IMR-90 (cell line): ENCODE measurements around the gene ELOVL2. TPM values are rescaled to one million over a fixed set of nuclear protein-coding genes. Genes with fewer than 3 reads are reported as not detected.

ENCODE experiments used
- ATAC-seq: fragments of 200-7000 bp; cut with Tn5 transposase; 2 replicates; pipeline ENCODE4 v1.9.1; 2020; ENCODE audit warnings: low read depth, mild to moderate bottlenecking, moderate library complexity
- BruUV-seq: library from RNA; stranded (reverse); fragments of 400-500 nt; replicated peaks from 2 replicates; lab custom pipeline; 2021; lab: Mats Ljungman, UMichigan
- CTCF ChIA-PET: fragments of 300-600 bp; formaldehyde crosslinking; extraction: SDS; loops from one replicate; lab custom pipeline; 2021; ENCODE audit warnings: antibody characterized with exemption; lab: Yijun Ruan, JAX
- POLR2A ChIA-PET: fragments of 300-600 bp; sonication (Branson Sonifier 250); formaldehyde crosslinking; loops from one replicate; lab custom pipeline; 2022; ENCODE audit warnings: antibody characterized with exemption; ENCODE audit not compliant: unreplicated experiment; lab: Charles Lee
- DNase-seq: peaks from one replicate; pipeline ENCODE4 v3.0.0; 2013
- H2AFZ ChIP-seq: replicated peaks from 2 replicates; pipeline ENCODE3; 2013; ENCODE audit warnings: low read length, mild to moderate bottlenecking; ENCODE audit not compliant: poor library complexity
- H2AK5ac ChIP-seq: 2 replicates; pipeline ENCODE4 v1.6.1; 2013; ENCODE audit warnings: low read depth, low read length, inconsistent platforms
- H2AK9ac ChIP-seq: replicated peaks from 2 replicates; pipeline ENCODE3; 2013; ENCODE audit warnings: mild to moderate bottlenecking, low read depth, low read length, moderate library complexity; ENCODE audit not compliant: poor library complexity
- H2BK120ac ChIP-seq: 2 replicates; pipeline ENCODE4 v1.6.1; 2013; ENCODE audit warnings: low read depth, low read length, inconsistent platforms
- H2BK15ac ChIP-seq: 3 replicates; pipeline ENCODE4 v1.6.1; 2013; ENCODE audit warnings: low read depth, low read length, inconsistent platforms
- H2BK20ac ChIP-seq: 2 replicates; pipeline ENCODE4 v1.6.1; 2013; ENCODE audit warnings: low read depth, mild to moderate bottlenecking, inconsistent platforms, low read length, moderate library complexity
- H2BK5ac ChIP-seq: 2 replicates; pipeline ENCODE4 v1.6.1; 2013; ENCODE audit warnings: mild to moderate bottlenecking, low read depth, low read length, inconsistent platforms; ENCODE audit not compliant: poor library complexity, severe bottlenecking
- H3K14ac ChIP-seq: replicated peaks from 2 replicates; pipeline ENCODE4 v1.6.1; 2013; ENCODE audit warnings: low read depth, low read length, inconsistent platforms
- H3K18ac ChIP-seq: 2 replicates; pipeline ENCODE4 v1.6.1; 2013; ENCODE audit warnings: low read depth, low read length, control low read depth
- H3K23ac ChIP-seq: 2 replicates; pipeline ENCODE4 v1.6.1; 2013; ENCODE audit warnings: low read depth, low read length, inconsistent platforms
- H3K27ac ChIP-seq: 2 replicates; pipeline ENCODE4 v1.5.1; 2013; ENCODE audit warnings: mild to moderate bottlenecking, control low read depth, low read length; ENCODE audit not compliant: insufficient read depth
- H3K27me3 ChIP-seq: 2 replicates; pipeline ENCODE4 v1.6.1; 2013; ENCODE audit warnings: low read length; ENCODE audit not compliant: control insufficient read depth, insufficient read depth
- H3K36me3 ChIP-seq: 2 replicates; pipeline ENCODE4 v1.6.1; 2013; ENCODE audit warnings: low read length, mixed read lengths; ENCODE audit not compliant: control insufficient read depth, insufficient read depth
- H3K4ac ChIP-seq: 2 replicates; pipeline ENCODE4 v1.6.1; 2013; ENCODE audit warnings: low read depth, low read length, inconsistent platforms
- H3K4me1 ChIP-seq: 2 replicates; pipeline ENCODE4 v1.6.1; 2013; ENCODE audit warnings: low read length, mixed read lengths; ENCODE audit not compliant: control insufficient read depth, insufficient read depth
- H3K4me2 ChIP-seq: 2 replicates; pipeline ENCODE4 v1.6.1; 2013; ENCODE audit warnings: low read depth, mild to moderate bottlenecking, control low read depth, low read length, moderate library complexity
- H3K4me3 ChIP-seq: 2 replicates; pipeline ENCODE4 v1.5.1; 2013; ENCODE audit warnings: low read depth, mild to moderate bottlenecking, control low read depth, low read length, moderate library complexity; ENCODE audit not compliant: insufficient read depth
- H3K56ac ChIP-seq: 2 replicates; pipeline ENCODE4 v1.6.1; 2013; ENCODE audit warnings: low read length, inconsistent platforms; ENCODE audit not compliant: insufficient read depth; ENCODE audit errors: extremely low read depth
- H3K79me1 ChIP-seq, 2 experiments: 2 replicates each; pipeline ENCODE4 v1.6.1; 2013; ENCODE audit warnings: low read length in 2 of 2, inconsistent platforms in 1 of 2, low read depth in 1 of 2
- H3K9ac ChIP-seq: 2 replicates; pipeline ENCODE4 v1.6.1; 2013; ENCODE audit warnings: low read depth, low read length, control low read depth
- H3K9me1 ChIP-seq: 2 replicates; pipeline ENCODE4 v1.6.1; 2013; ENCODE audit warnings: low read length, inconsistent platforms; ENCODE audit not compliant: insufficient read depth
- H3K9me3 ChIP-seq: 2 replicates; pipeline ENCODE4 v1.6.1; 2013; ENCODE audit warnings: low read length; ENCODE audit not compliant: control insufficient read depth, insufficient read depth
- H4K20me1 ChIP-seq: 2 replicates; pipeline ENCODE4 v1.6.1; 2013; ENCODE audit warnings: low read length, inconsistent platforms; ENCODE audit not compliant: insufficient read depth
- H4K5ac ChIP-seq: 2 replicates; pipeline ENCODE4 v1.6.1; 2013; ENCODE audit warnings: mild to moderate bottlenecking, low read depth, low read length, control low read depth
- H4K8ac ChIP-seq, 2 experiments: 2 replicates each; pipeline ENCODE4 v1.6.1; 2013; ENCODE audit warnings: low read depth in 2 of 2, low read length in 2 of 2, control low read depth in 1 of 2, inconsistent platforms in 1 of 2
- H4K91ac ChIP-seq: 2 replicates; pipeline ENCODE4 v1.6.1; 2013; ENCODE audit warnings: low read depth, low read length, inconsistent platforms; ENCODE audit not compliant: insufficient read depth
- MAFK ChIP-seq: IDR thresholded peaks from 2 replicates; pipeline ENCODE4 v1.6.1; 2012; ENCODE audit warnings: low read depth, low read length, improper control_type of control experiment
- WGBS, 2 experiments: methylation state at CpG; one replicate each; pipeline versions ENCODE4 v1.1.5 to v1.1.7; 2013; ENCODE audit warnings: missing lambda C conversion rate in 2 of 2; ENCODE audit not compliant: insufficient read length in 1 of 2; ENCODE audit errors: extremely low coverage in 2 of 2; 5-methylcytosine and 5-hydroxymethylcytosine counted together
- dilution Hi-C: fragments of 300-500 bp; cut with HindIII; formaldehyde crosslinking; loops from one replicate; pipeline ENCODE4 v1.14.3; 2018; ENCODE audit warnings: low sequenced_read_pairs; ENCODE audit not compliant: unreplicated experiment
- in situ Hi-C: fragments of 300-500 bp; cut with MboI; formaldehyde crosslinking; loops from 3 replicates; pipeline ENCODE4 v1.14.3; 2019; ENCODE audit warnings: low sequenced_read_pairs, inconsistent platforms, mixed read lengths
- intact Hi-C: fragments of 100-400 bp; cut with micrococcal nuclease; formaldehyde crosslinking; loops from 2 replicates; pipeline ENCODE4 v1.10.0; 2022
- polyA plus RNA-seq, 3 experiments: library from polyadenylated mRNA; depleted of rRNA; stranded (reverse); fragments of >200 nt; gene quantifications; 2 replicates each; pipeline ENCODE4 v1.2.3, GENCODE V29; 2012; ENCODE audit warnings: low replicate concordance in 1 of 3
- total RNA-seq: library from RNA; depleted of rRNA; stranded (reverse); fragments of >200 nt; gene quantifications from 2 replicates; pipeline ENCODE4 v1.2.3, GENCODE V29; 2012

ELOVL2 gene
- total and polyA plus RNA-seq, 2 of the 4 experiments (the other 2 are of a cell fraction), result 6.3 to 7.9 TPM

GRCh38 chr6:11042750-11043377 lies 1.2 kb downstream of the ELOVL2 start:
- CTCF ChIA-PET, result interaction anchor here (0.6 to 1.0 kb wide), 3 partner anchors 26 to 88 kb away, joined by 3 read pairs; no protein-coding TSS in a partner anchor
- no peak for TF ChIP-seq MAFK
- H3K23ac ChIP-seq, result peak overlapping the region; percentile 64; the same call in 1 of the 2 replicates
- peak overlapping the region; percentile 41 for H2BK5ac ChIP-seq
- intact Hi-C loops, result loop anchor here (1.0 to 5.0 kb wide), 2 partner anchors 36 to 92 kb away; no protein-coding TSS in a partner anchor
- DNase-seq (no peak), ATAC-seq (no peak)
- H3K9ac ChIP-seq, result peak overlapping the region; percentile 69
- in situ Hi-C loops, result no loop called here
- H3K4me3 ChIP-seq, result peak overlapping the region; percentile 74
- H2AK5ac ChIP-seq, result peak overlapping the region; percentile 87
- H2BK120ac ChIP-seq, result peak overlapping the region; percentile 7; the same call in 1 of the 2 replicates
- POLR2A ChIA-PET, result no interaction called here
- peak overlapping the region; percentile 22; the same call in 1 of the 2 replicates for H3K18ac ChIP-seq
- peak overlapping the region; percentile 89 for H3K4me2 ChIP-seq
- H4K91ac ChIP-seq, result peak overlapping the region; percentile 22; the same call in 1 of the 2 replicates
- WGBS, 2 experiments, result 24% methylated on average over 2 of the region's 10 CpGs; no CpG with 5 or more reads in 1 of the 2 experiments
- BruUV-seq, result TSS peak; percentile 33
- 0 out of 2 replicates have a peak overlapping the region, but pooled peaks have one; percentile 34 for H2BK20ac ChIP-seq
- H2AK9ac ChIP-seq, result no peak overlapping the region
- peaks cover 6% of the 10 kb centered on the region for H3K4me1 ChIP-seq
- H3K14ac ChIP-seq, result 0 out of 2 replicates have a peak overlapping the region, but pooled peaks have one; percentile 1
- no peaks in the 10 kb centered on the region for H3K27me3 ChIP-seq
- peak overlapping the region; percentile 72; the same call in 1 of the 3 replicates for H2BK15ac ChIP-seq
- peaks cover 2% of the 10 kb centered on the region; the same call in 1 of the 2 replicates for H3K9me3 ChIP-seq
- no peaks in the 10 kb centered on the region for H4K20me1 ChIP-seq
- H4K8ac ChIP-seq, result peak overlapping the region; percentile 1 to 2; a peak in 1 of 4 replicates
- peak overlapping the region; percentile 91 for H2AFZ ChIP-seq
- 0 out of 4 replicates have a peak, but pooled peaks cover 0 to 6% of the 10 kb centered on the region in 2 experiments for H3K79me1 ChIP-seq
- dilution Hi-C loops, result no loop called here
- no peak overlapping the region for H3K56ac ChIP-seq
- no peaks in the 10 kb centered on the region for H3K36me3 ChIP-seq
- no peaks in the 10 kb centered on the region for H3K9me1 ChIP-seq
- H3K4ac ChIP-seq, result peak overlapping the region; percentile 12
- H3K27ac ChIP-seq, result no peak overlapping the region
- 0 out of 2 replicates have a peak overlapping the region, but pooled peaks have one; percentile 42 for H4K5ac ChIP-seq
